GM12878 (cell line): ENCODE results near the gene SMIM17. TPM values are rescaled to one million over a fixed set of nuclear protein-coding genes. Genes with fewer than 3 reads are reported as not detected.

Source experiments
- ATAC-seq: fragments of 200-7000 bp; cut with Tn5 transposase; 3 replicates; pipeline ENCODE4 v1.9.1; 2020; ENCODE audit warnings: mild to moderate bottlenecking, moderate library complexity
- BruUV-seq: library from RNA; stranded (reverse); fragments of 400-500 nt; replicated peaks from 2 replicates; lab custom pipeline; 2021; lab: Mats Ljungman, UMichigan
- CTCF ChIA-PET: fragments of 300-600 bp; sonication (Branson Sonifier 250); formaldehyde crosslinking; extraction: SDS; loops from one replicate; lab custom pipeline; 2021; ENCODE audit warnings: inconsistent platforms; lab: Yijun Ruan, JAX
- POLR2A ChIA-PET: fragments of 350-600 bp; formaldehyde crosslinking; extraction: SDS; loops from one replicate; lab custom pipeline; 2021; ENCODE audit warnings: inconsistent platforms; lab: Charles Lee
- RAD21 ChIA-PET: fragments of 300-600 bp; sonication (Branson Sonifier 250); formaldehyde crosslinking; loops from one replicate; lab custom pipeline; 2023; ENCODE audit warnings: antibody characterized with exemption; ENCODE audit not compliant: unreplicated experiment; lab: Charles Lee
- SMC1A ChIA-PET: fragments of 300-600 bp; sonication (Branson Sonifier 250); formaldehyde crosslinking; loops from one replicate; lab custom pipeline; 2023; ENCODE audit not compliant: unreplicated experiment, uncharacterized antibody; lab: Charles Lee
- DNase-seq: peaks from one replicate; pipeline ENCODE4 v3.0.0-alpha.2; 2011; ENCODE audit warnings: low read depth, low spot score
- FAIRE-seq: peaks from 3 replicates; lab custom pipeline; 2011; peaks lifted over from hg19 to GRCh38; lab: Jason Lieb, UNC
- H2AFZ ChIP-seq: 2 replicates; pipeline ENCODE4 v1.6.0; 2011; ENCODE audit warnings: low read depth, low read length, control low read depth; ENCODE audit not compliant: control insufficient read depth
- H3K27ac ChIP-seq: 2 replicates; pipeline ENCODE4 v1.5.1; 2011; ENCODE audit warnings: control low read depth; ENCODE audit not compliant: control insufficient read depth, insufficient read depth
- H3K27me3 ChIP-seq, 2 experiments: replicated peaks in 1 of 2; 2 replicates each; pipeline versions ENCODE4 v1.6.0 to v1.6.1; 2011; ENCODE audit warnings: low read length in 1 of 2; ENCODE audit not compliant: control insufficient read depth in 2 of 2, insufficient read depth in 2 of 2
- H3K36me3 ChIP-seq, 2 experiments: 2 replicates each; pipeline ENCODE4 v1.5.1; 2011; ENCODE audit warnings: low read length in 1 of 2; ENCODE audit not compliant: control insufficient read depth in 2 of 2, insufficient read depth in 2 of 2
- H3K4me1 ChIP-seq: 2 replicates; pipeline ENCODE4 v1.6.1; 2011; ENCODE audit warnings: mild to moderate bottlenecking, low read length, moderate library complexity, mixed read lengths; ENCODE audit not compliant: control insufficient read depth, insufficient read depth
- H3K4me2 ChIP-seq: 2 replicates; pipeline ENCODE4 v1.6.0; 2011; ENCODE audit warnings: control low read depth; ENCODE audit not compliant: control insufficient read depth, insufficient read depth
- H3K4me3 ChIP-seq: fragments of 200-600 bp; sonication (generic); 2 replicates; pipeline ENCODE4 v1.5.1; 2016
- H3K79me2 ChIP-seq: 2 replicates; pipeline ENCODE4 v1.6.0; 2011; ENCODE audit warnings: low read length; ENCODE audit not compliant: control insufficient read depth, insufficient read depth
- H3K9ac ChIP-seq: 2 replicates; pipeline ENCODE4 v1.8.0; 2011; ENCODE audit warnings: low read length, control low read depth, mixed read lengths; ENCODE audit not compliant: control insufficient read depth, insufficient read depth
- H3K9me3 ChIP-seq: replicated peaks from 3 replicates; pipeline ENCODE4 v1.5.1; 2011; ENCODE audit warnings: mild to moderate bottlenecking, low read length; ENCODE audit not compliant: control insufficient read depth, insufficient read depth
- H4K20me1 ChIP-seq: 2 replicates; pipeline ENCODE4 v1.6.0; 2011; ENCODE audit not compliant: control insufficient read depth, insufficient read depth
- BCLAF1 ChIP-seq: fragments of 450-650 bp; IDR thresholded peaks from 2 replicates; pipeline ENCODE4 v1.6.1; 2017; ENCODE audit warnings: antibody characterized with exemption, mild to moderate bottlenecking, moderate library complexity
- GABPA ChIP-seq: IDR thresholded peaks from 2 replicates; pipeline ENCODE4 v1.6.1; 2014; ENCODE audit warnings: antibody characterized with exemption, low read depth, mild to moderate bottlenecking, inconsistent platforms
- LARP7 ChIP-seq: fragments of 450-650 bp; IDR thresholded peaks from 2 replicates; pipeline ENCODE4 v1.6.1; 2017; ENCODE audit warnings: mild to moderate bottlenecking
- MTA2 ChIP-seq: fragments of 450-650 bp; IDR thresholded peaks from 2 replicates; pipeline ENCODE4 v1.6.1; 2016; ENCODE audit warnings: low read depth, mild to moderate bottlenecking, moderate library complexity
- POU2F2 ChIP-seq: IDR thresholded peaks from 3 replicates; pipeline ENCODE4 v1.6.1; 2011; ENCODE audit warnings: low read depth, mild to moderate bottlenecking, low read length, borderline replicate concordance
- SRF ChIP-seq, 2 experiments: IDR thresholded peaks; 2 replicates each; pipeline ENCODE4 v1.6.1; 2011; ENCODE audit warnings: low read depth in 2 of 2, low read length in 2 of 2, mild to moderate bottlenecking in 1 of 2, moderate library complexity in 1 of 2
- SUZ12 ChIP-seq: fragments of 200-600 bp; sonication (generic); IDR thresholded peaks from one replicate; pipeline ENCODE4 v1.6.1; 2018; ENCODE audit warnings: antibody characterized with exemption, mild to moderate bottlenecking; ENCODE audit not compliant: unreplicated experiment
- TBL1XR1 ChIP-seq: IDR thresholded peaks from 2 replicates; pipeline ENCODE4 v1.6.1; 2012; ENCODE audit warnings: low read depth, low read length, improper control_type of control experiment
- YY1 ChIP-seq: IDR thresholded peaks from 2 replicates; pipeline ENCODE4 v1.6.1; 2011; ENCODE audit warnings: low read depth, mild to moderate bottlenecking, low read length
- ZBTB33 ChIP-seq: fragments of 450-650 bp; IDR thresholded peaks from 2 replicates; pipeline ENCODE4 v1.6.1; 2017; ENCODE audit warnings: mild to moderate bottlenecking
- ZBTB40 ChIP-seq: fragments of 450-650 bp; IDR thresholded peaks from 2 replicates; pipeline ENCODE4 v1.6.1; 2016; ENCODE audit warnings: mild to moderate bottlenecking, moderate library complexity, borderline replicate concordance
- ZNF217 ChIP-seq: fragments of 450-650 bp; IDR thresholded peaks from 2 replicates; pipeline ENCODE4 v1.6.1; 2017; ENCODE audit warnings: antibody characterized with exemption, mild to moderate bottlenecking
- ZNF24 ChIP-seq: fragments of 450-650 bp; IDR thresholded peaks from 2 replicates; pipeline ENCODE4 v1.6.1; 2017; ENCODE audit warnings: antibody characterized with exemption, mild to moderate bottlenecking
- ZNF384 ChIP-seq: IDR thresholded peaks from 2 replicates; pipeline ENCODE4 v1.6.1; 2012; ENCODE audit warnings: low read depth, mild to moderate bottlenecking, low read length, improper control_type of control experiment, borderline replicate concordance
- ZSCAN29 ChIP-seq: fragments of 450-650 bp; IDR thresholded peaks from 2 replicates; pipeline ENCODE4 v1.6.1; 2017; ENCODE audit warnings: mild to moderate bottlenecking, moderate library complexity
- WGBS: methylation state at CpG from one replicate; pipeline ENCODE4 v1.1.6; 2016; ENCODE audit warnings: low lambda C conversion rate; ENCODE audit not compliant: insufficient replicate concordance, insufficient coverage; ENCODE audit errors: missing lambda C conversion rate; 5-methylcytosine and 5-hydroxymethylcytosine counted together
- in situ Hi-C: fragments of 300-500 bp; cut with MboI; formaldehyde crosslinking; loops from 9 replicates; pipeline ENCODE4 v1.14.3; 2018; ENCODE audit warnings: mixed read lengths
- intact Hi-C: fragments of 100-400 bp; cut with micrococcal nuclease; formaldehyde crosslinking; loops from one replicate; pipeline ENCODE4 v1.14.2; 2022; ENCODE audit not compliant: unreplicated experiment
- polyA plus RNA-seq, 11 experiments: library from polyadenylated mRNA; depleted of rRNA in 4 of 11; unstranded in 6 of 11; stranded (reverse) in 5 of 11; fragments of >200 nt; fragmentation: Nextera tagmentation in 4 of 11; fragmentation: Illumina TruSeq in 1 of 11; extraction: Ambion mirVana in 4 of 11; extraction: Trizol in 1 of 11; gene quantifications; 1 replicate in 1 of 11; 2 replicates in 10 of 11; pipeline versions ENCODE4 v1.2.1 to v1.2.3, GENCODE V29; 2011 to 2016; ENCODE audit warnings: inconsistent platforms in 2 of 11, missing spikeins in 2 of 11, low read depth in 1 of 11
- total RNA-seq, 4 experiments: library from RNA; depleted of rRNA in 3 of 4; stranded (reverse); fragments of >200 nt in 3 of 4; fragmentation: Illumina TruSeq in 1 of 4; extraction: Trizol in 1 of 4; gene quantifications; 2 replicates each; pipeline versions ENCODE4 v1.2.1 to v1.2.3, GENCODE V29; 2013 to 2021

SMIM17 gene
- total and polyA plus RNA-seq, 10 of the 15 experiments (the other 5 are each of a cell fraction or from before 2014, with no cell fraction given) = 0.07 to 0.23 (median 0.17) TPM; not detected in 6

- 97% methylated on average over 8 of the region's 8 CpGs for WGBS
- H3K36me3 ChIP-seq = no peaks in the 10 kb centered on the region; a peak in 2 of 4 replicates
- RAD21 ChIA-PET = no interaction called here
- no peak overlapping the region for H3K4me3 ChIP-seq
- peaks cover 10% of the 10 kb centered on the region; the same call in 1 of the 3 replicates for H3K9me3 ChIP-seq
- DNase-seq = no peak
- H3K9ac ChIP-seq = no peak overlapping the region
- no peak overlapping the region for H2AFZ ChIP-seq
- BruUV-seq = no TSS peak
- no peaks in the 10 kb centered on the region for H3K27me3 ChIP-seq
- CTCF ChIA-PET = no interaction called here
- POLR2A ChIA-PET = no interaction called here
- FAIRE-seq = no peak
- SMC1A ChIA-PET = no interaction called here
- no peaks in the 10 kb centered on the region for H3K4me1 ChIP-seq
- H3K27ac ChIP-seq = no peak overlapping the region
- in situ Hi-C loops = no loop called here
- H4K20me1 ChIP-seq = no peaks in the 10 kb centered on the region
- H3K4me2 ChIP-seq = no peak overlapping the region
- no peak for ATAC-seq
- no peaks in the 10 kb centered on the region for H3K79me2 ChIP-seq
- intact Hi-C loops = no loop called here
- TF ChIP-seq TBL1XR1 = no peak
- TF ChIP-seq ZBTB40 = no peak
- TF ChIP-seq SRF (IDR thresholded peaks at IDR 0.05; ENCODE audit: low read depth in 2 of 2, low read length in 2 of 2) = no peak
- no peak for TF ChIP-seq POU2F2
- no peak for TF ChIP-seq ZSCAN29
- no peak for TF ChIP-seq ZNF384
- no peak for TF ChIP-seq GABPA
- no peak for TF ChIP-seq ZNF217
- TF ChIP-seq ZNF24 = no peak
- TF ChIP-seq SUZ12 = no peak
- no peak for TF ChIP-seq YY1
- no peak for TF ChIP-seq ZBTB33
- no peak for TF ChIP-seq MTA2
- no peak for TF ChIP-seq LARP7
- TF ChIP-seq BCLAF1 = no peak
Observed at GRCh38 chr19:56617531-56617930, 25.4 kb upstream of the SMIM17 start.
